ENCODE results near the gene DPH1.
"Not testable (repeated sequence)": the region's sequence is repeated elsewhere in the genome, so short reads cannot be mapped to it uniquely, and the experiment has no call there.

DPH1 gene

DNA sequence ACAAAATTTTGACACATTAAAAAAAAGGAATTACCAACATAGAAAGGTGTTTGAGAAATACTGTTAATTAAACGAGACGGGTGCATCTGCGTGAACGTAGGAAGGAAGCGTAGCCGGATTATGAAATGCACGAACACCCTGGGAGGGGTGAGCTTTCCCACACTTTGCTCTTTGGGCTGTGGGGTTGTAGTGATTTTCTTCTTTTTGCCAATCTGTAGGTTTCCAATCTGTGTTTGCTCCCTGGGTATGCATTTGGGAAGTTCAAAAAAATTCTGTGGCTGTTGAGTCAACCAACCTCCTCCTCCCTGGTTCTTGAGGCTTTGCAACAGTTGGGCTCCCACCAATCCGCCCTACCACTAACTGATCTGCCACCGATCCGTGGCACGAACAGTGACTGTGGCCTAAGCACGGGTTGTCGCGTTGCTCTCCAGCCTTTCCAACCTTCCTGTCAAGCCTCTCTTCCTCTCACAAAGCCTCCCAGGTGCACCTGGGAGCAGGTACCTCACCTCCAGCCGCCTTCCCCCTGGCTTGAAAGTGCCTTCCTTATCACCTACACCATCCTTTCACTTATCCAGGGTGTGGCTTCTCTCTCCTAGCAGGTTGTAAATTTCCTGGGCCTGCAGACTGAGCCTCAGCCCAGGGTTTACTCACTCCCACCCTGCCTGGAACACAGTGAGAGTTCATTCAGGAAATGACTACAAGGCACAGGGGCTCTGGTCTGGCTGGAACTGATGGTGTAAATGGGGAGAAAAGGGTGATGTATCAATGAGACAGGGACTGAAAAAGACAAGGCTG is 21.4 kb upstream of the DPH1 start:
- no peak for DNase-seq (ENCODE audit: low read depth in 2 of 2)

DNA sequence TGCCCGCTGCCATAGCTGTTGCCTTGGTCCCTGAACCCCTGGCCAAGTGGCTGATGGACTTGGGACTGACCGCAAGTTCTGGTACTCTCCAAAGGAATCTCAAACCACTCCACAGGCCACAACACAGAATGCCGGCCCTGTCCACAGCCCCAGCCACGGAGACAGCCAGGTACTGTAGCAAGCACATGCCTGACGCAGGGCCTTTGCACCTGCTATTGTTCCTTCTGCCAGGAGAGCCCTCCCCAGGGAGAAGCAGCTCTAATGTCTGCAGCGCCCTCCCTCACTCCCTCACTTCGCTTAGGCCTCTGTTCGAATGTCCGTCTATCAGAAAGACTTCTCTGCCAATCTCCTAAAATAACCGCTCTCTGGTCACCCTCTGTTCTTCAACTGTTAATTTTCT is 20.2 kb upstream of the DPH1 start:
- no peak for DNase-seq (ENCODE audit: low read depth in 2 of 2)

DNA sequence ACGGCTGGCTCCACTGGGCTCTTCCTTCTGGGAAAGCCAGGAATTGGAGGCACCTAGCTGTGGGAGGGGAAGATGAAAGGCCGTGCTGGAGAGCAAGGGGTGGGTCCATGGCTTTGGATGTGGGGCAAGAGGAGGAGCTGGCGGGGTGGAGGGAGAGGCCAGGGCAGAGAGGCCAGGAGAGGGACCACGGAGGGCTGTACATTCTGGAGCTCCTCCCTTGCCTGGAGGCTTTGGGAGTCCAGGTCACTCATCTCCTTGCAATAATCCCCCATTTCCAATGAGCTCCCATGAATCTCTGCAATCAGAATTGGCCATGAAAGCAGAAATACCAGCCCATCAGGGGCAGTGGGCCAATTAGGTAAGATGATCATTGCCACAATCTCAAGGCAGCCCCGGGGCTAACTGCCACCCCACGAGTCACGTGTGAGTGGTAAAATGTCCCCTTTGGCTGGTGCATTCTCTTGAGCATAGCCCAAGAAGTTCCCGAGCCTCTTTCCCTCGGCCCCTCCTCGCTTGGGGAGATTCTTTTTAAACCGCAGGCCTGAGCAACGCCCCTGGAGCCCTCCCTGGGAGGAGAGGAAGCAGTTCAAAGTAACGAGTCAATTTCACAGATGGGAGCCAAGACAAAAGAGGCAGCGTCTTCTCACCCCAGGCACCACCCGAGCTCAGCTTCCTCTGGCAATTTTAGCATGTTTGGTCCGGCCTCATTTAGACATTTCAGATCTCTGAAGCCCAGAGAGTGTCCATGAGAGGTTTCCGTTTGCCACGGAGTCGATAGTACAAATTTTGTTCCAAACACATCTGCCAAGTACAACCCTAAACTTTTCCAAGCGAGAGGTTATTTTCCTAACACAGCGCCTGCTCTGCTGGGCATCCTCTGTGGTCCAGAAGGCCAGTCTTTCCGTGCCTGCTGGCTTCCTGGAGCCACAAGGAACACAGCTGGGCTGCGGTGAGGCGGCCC is 18.3 kb upstream of the DPH1 start:
- DNase-seq (ENCODE audit: low read depth in 2 of 2) = no peak

DNA sequence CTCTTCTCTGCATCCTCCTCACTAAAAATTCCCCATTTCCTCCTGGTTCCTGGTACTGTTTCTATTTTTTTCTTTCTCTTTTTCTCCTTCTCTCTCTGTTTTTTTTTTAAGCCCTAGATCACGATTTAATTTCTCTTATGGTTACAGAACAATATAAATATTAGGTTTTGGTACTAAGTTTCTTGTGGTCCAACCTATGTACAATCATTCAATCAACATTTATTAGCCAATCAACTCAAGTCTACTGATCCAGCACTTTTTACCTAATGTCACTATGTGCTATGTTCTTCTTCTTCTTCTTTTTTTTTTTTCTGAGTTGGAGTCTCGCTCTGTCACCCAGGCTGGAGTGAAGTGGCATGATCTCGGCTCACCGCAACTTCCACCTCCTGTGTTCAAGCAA is 17.5 kb upstream of the DPH1 start:
- no peak for DNase-seq (ENCODE audit: low read depth in 2 of 2)

DNA sequence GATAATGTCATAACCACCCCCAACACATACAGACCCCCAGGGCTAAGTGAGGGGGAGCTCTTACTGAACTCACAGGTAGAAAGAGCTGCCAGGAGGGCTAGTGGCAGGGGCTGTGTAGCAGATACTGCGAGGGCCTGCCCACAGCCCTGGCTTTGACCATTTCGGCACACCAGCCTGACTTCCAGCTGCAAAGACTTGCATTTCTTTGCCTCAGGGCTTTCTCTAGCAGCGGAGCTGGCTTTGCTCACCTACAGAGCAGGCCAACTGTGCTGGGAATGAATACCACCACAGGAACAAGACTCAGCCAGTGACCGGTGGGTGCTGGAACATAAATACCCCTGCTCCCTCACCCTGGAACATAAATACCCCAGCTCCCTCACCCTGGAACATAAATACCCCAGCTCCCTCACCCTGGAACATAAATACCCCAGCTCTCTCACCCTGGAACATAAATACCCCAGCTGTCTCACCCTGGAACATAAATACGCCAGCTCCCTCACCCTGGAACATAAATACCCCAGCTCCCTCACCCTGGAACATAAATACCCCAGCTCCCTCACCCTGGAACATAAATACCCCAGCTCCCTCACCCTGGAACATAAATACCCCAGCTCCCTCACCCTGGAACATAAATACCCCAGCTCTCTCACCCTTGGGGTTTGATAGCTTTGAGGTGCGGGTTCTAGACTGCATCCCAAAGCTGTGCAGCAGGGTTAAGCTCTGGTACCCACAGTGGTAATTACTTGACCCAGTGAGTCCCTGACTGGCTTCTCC is 16.5 kb upstream of the DPH1 start:
- not testable (repeated sequence) for DNase-seq (ENCODE audit: low read depth in 2 of 2)

DNA sequence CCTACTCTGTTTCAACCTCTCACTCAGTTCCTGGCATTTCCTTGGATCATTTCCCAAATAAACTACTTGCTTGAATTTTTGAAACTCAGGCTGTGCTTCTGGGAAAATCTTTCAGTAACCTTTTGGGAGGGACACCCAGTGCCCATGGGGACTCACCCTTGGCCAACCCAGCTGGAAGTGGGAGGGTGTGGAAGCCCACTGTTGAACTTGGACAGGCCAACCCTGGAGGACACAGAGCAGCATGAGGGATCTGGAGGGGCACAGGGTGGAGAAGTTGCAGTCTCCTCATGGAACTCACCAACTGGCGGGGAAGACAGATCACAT is 16.0 kb upstream of the DPH1 start:
- no peak for DNase-seq (ENCODE audit: low read depth in 2 of 2)

DNA sequence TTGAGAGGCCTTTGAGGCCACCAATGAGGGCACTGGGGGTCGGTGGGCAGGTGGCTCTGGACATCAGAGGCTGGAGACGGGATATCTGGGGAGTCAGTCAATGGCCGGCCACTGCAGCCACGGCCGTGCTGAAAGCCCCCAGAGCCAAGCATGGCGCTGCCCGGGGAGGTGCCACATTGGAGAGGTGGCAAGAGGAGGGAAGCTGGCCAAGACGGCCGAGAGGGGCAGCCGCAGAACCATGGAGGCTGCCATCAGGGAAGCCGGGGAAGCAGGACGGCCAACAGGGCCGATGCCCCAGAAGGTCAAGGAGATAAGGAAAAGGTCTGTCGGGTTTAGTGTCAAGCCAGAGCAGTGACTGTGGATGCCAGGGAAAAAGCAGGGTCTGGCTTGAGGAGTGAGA is 14.6 kb upstream of the DPH1 start:
- no peak for DNase-seq (ENCODE audit: low read depth in 2 of 2)

DNA sequence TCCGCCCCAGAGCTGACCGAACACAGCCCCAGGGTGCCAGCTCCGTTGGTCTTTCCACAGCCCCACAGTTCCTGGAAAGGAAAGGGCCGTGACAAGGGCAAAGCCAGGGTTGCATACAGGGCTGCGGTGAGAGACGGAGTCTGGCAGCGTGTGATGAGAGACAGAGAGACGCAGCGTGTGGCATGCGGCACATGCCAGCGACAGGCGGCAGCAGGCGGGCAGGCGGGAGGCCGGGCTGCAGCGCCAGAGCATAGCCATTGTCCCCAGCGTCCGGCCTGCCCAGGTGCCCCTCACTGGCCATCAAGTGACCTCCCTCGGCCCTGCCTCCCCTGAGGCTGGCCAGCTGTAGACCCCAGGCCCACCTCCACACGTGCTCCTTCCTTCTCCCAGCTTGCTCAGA is 13.5 kb upstream of the DPH1 start:
- no peak for DNase-seq (ENCODE audit: low read depth in 2 of 2)

DNA sequence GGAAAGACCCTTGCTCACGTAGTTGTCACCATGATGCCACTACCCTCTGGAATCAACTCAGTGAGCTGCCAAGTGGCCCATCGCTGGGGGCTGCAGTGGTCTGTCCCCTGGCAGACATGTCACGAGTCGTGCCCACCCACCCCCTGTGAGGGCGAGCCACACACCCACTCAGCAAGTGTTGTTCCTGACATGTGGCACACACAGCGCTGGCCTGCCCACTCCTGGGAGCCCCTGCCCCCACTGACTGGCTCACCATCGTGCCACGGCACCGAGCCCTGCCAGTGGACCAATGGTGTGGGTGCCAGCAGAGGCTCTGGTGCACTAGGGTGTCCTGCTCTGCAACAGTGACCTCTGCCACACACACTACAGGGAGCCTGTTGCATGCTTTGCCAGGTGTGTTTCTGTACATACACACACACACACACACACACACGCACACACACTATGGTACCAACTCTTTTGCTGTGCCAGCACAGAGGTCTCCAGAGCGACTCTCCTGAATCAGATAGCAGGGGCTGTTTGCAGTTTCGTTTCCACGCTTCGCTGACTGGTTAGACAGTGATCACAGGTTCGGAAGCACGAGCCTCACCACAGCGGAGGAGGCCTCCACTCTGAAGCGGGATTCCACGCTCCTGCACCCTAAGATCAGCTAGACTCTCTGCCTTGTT is 12.5 kb upstream of the DPH1 start:
- no peak for DNase-seq (ENCODE audit: low read depth in 2 of 2)

DNA sequence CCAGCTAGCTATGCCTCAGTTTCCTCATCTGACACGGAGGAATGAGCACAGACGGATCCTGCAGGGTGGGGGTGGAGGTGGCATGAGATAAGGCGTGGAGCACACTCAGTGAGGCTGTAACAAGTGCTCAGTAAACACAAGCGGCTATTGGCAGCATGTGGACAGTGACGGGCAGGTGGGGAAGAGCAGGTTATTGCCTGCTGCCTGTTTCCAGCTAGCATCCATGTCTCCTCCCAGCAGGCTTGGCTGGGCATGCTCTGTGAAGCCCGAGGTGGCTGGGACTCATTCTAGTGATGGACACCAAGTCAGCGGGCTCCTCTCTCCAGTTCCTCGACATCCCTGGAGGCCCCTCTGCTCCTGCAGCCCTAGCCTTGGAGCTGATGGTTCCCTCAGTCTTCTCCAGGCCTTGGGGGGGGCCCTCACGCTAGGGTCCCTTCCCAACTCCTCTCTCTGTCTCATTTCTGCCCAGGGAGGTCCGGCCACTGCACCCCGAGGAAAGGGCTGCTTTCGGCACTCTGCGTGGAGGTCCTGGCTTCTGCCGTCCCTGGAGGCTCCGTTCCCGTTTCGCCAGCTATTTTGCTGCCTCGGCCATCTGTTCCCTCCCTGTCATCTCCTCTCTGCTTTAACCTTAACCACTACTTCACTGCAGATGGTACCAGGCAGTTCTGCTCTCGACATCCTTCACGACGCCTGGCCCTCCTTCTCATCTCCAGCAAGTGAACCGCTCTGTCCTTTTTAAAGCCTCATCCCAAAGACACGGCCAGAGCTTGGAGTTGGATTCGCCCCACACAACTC is 11.0 kb upstream of the DPH1 start:
- no peak for DNase-seq (ENCODE audit: low read depth in 2 of 2)

DNA sequence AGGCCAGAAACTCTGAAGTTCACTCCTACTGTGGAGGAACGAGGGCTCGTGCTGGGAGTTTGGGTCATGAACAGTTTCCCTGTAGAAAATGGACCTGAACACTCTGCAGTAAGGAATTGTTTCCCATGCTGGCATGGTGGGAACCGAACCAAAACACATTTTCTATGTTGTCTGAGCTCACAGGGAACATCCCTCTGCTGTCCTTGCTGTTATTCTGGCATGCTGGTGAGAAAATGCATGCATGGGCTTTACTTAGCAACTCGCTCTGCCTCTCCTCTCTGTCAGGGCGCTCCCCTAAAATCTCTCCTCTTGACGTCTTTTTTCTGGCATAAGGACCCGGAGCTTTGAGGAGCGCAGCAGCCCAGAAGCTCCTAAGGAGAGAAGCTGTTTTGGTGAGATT is 10.2 kb upstream of the DPH1 start:
- DNase-seq (ENCODE audit: low read depth in 2 of 2) = no peak

DNA sequence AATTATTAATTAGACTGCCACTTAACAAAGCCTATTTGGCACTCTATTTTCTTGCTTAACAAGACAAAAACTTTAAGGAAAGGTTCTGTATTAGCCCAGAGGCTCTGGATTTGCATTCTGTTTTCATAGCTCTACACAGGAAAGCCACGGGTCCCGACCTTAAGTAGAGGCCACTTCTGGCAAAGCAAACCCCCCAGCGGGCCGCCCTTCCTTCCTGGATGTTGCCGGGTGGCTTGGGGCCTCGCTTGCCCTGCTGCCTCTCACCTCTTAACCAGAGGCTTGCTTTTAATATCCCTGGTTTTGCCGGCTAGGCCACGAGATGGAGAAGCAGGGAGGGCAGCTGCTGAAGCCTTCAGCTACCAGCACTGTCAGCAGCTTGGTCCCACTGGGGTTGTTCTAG is 9.2 kb upstream of the DPH1 start:
- DNase-seq (ENCODE audit: low read depth in 2 of 2) = no peak

DNA sequence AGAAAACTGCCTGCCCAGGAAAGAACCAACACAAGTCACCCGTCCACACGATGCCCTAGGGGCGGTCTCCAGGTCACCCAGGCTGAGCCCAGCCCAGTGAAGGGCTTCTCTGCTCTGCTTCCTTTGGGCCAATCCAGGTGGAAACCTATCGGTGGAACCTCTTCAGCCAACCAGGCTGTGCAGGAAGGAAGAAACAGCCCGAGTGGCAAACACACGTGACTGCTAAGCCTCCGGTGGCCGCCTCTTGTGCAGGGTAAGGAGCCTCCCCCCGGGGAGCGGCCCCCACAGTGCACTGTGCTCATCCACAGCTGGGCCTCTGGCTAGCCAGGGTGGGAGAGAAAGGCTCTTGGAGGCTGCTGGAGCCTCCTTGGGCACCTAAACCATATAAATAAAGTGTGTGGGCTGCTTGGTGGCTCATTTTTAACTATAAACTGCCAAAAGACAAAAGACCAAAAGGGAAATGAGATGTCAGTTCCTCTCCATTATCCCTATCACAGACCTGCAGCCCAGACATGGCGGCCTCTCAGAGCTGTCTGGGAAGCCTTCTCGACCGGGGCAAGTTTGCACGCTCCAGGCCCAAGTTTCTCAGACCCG is 7.2 kb upstream of the DPH1 start:
- DNase-seq (ENCODE audit: low read depth in 2 of 2) = no peak

DNA sequence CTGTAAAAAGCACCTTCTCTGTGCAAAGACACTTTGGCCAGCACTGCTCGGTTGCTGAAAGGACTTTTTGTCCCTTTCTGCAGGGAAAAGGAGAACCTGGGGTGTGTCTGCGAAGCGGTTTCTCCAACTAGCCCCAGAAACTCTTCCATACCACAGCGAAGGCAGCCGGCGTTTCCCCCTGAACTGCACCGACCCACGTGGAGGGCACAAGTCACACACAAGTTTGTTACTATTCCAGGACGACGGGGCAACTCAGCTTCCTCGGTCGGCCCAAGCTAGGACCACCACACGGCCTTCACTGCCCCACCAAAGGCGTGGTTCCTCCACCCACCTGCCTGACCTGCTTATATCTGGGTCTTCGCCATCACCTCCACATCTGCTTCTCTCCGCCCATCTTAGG is 6.7 kb upstream of the DPH1 start:
- no peak for DNase-seq (ENCODE audit: low read depth in 2 of 2)

DNA sequence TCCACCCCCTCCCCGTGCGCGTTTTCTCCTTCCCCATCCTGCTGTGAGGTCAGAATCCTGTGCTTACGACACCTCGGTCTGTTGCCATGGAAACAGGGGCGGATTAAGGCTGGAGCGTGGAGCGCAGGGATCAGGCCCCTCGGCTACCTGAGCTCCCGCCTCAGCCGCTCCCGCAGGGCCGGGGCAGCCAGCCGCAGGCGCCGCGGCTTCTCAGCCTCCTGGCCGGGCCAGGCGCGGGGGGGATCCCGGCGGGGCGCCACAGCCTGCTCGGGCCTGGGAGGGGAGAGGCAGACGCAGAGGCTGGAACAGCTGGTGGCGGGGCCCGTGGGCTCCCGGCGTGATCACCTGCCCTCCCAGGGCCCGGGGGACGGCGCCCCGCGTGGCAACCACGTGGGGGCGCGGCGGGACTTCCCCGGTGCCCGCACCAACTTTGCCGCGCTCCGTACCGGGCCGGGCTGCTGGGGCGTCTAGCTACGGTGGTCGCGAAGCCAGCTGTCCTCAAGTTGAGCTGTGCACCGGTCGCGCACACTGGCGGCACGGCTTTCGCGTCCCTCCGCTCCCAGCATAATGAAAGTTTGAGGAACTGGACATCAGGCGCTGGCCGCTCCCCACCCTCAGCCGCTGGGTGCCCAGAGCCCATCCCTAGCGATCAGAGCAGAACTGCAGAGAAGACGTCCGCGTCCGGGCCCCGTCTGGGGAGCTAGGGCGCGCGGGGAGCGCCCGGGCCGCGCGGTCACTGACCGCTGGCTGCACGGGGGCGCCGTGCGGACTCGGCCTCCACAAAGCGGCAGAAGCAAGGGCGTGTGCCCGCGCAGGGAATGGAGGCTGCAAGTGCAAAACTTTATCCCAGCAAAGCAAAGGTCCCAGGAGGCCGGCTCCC is 6.0 kb upstream of the DPH1 start:
- peak in 1 of 2 donors; percentile 29 for DNase-seq (ENCODE audit: low read depth in 2 of 2)

DNA sequence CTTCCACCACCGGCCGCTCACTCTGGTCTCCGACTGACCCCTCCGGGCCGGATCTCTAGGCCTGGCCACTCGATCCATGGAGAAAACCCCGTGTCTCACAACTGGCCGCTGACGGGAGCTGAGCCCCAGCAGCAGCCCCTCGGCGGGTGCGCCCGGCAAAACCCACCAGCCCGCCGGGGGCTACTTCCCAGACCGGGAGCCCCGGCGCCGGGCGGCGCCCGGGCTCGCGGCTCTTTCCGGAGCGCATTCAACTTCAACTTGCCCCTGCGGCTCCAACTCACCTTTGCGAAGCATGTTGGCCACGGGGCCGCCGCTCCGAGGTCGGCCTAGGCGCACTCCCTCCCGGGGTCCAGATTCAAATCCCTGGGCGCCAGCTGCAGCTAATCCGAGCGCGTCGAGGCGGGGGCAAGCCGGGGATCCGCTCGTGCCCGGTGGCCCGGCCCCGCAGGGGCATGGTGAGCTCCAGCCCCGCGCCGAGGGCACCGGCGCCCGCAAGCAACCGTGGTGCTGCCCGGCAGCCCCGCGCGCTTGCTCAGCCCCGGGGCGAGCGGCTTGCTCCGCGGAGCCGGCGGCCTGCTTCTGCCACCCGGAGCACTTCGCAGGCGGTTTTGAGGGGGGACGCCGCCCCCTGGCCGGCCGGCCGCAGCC is 5.3 kb upstream of the DPH1 start:
- no peak for DNase-seq (ENCODE audit: low read depth in 2 of 2)

DNA sequence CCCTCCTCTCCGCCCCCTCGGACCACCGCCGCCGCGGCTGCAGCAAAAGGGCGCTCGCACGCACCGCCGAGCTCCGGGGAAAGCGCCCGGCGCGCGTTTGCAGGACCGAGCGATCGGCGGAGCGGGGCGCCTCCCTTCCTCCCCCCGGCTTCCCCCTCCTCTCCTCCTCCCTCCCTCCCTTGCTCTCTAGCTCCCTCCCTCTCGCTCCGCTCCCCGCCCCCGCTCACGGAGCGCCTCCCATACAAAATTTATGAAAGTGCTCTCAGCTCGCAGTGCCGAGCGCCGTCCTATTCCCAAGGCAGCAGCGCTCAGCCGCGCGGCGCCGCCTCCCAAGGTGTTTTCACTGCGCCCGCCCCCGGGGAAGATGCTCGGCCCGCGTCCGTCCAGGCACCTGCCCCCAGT is 4.7 kb upstream of the DPH1 start, which contains the start of gene RTN4RL1:
RTN4RL1 (minus strand) TSS at position 115 of the 402 bp plus-strand sequence. CDS start 469 bp downstream, outside the sequence.
- peak; percentile 63 to 70 for DNase-seq (ENCODE audit: low read depth in 2 of 2)

DNA sequence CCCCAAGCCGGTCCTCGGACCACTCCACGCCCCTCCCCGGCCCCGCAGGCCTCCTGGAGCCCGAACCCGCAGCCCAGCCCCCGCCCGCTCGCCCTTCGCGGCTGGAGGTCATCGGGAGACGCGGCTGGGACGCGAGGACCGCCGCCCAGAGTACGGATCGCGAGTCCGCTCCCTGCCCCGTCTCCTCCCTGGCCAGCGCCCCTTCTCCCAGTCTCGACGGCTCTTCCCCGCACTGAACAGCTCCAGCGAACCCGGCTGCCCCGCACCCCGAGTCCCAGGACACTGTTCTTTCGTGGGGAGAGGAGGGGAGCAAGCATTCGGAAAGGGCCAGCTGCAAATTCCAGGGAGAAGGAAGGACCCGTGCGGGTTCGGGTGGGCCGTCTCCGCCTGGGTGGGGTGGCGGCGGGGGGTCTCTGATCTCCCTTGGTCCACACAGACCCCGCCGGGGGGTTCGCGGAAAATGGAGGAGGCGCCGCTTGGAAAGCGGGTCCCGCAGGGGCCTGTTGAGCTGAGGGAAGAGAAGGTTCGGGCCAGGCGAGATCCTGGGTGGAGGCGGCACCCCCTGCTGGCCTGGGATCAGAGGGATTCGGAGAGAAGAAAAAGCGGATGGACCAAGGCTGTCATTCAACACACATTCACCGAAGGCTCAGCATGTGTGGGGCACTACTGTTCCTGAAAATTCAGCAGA is 4.2 kb upstream of the DPH1 start:
- DNase-seq (ENCODE audit: low read depth in 2 of 2) = no peak

Measured in stimulated activated CD8-positive, alpha-beta memory T cell treated with anti-CD3 and anti-CD28 coated beads, Interleukin-7, amount 100 ng/mL, for 4 hours (primary cell).